Panc1 (cell line): Measurements from ENCODE around the gene RFX8. TPM values are rescaled to one million over a fixed set of nuclear protein-coding genes. Genes with fewer than 3 reads are reported as not detected.

Experiments used
- ATAC-seq: fragments of 200-7000 bp; cut with Tn5 transposase; 2 replicates; pipeline ENCODE4 v1.9.1; 2020; ENCODE audit warnings: mild to moderate bottlenecking, moderate library complexity
- BruUV-seq: library from RNA; stranded (reverse); fragments of 400-500 nt; replicated peaks from 2 replicates; lab custom pipeline; 2021; lab: Mats Ljungman, UMichigan
- CTCF ChIA-PET: fragments of 300-600 bp; sonication (Branson Sonifier 250); formaldehyde crosslinking; loops from one replicate; lab custom pipeline; 2022; ENCODE audit warnings: antibody characterized with exemption; lab: Charles Lee
- POLR2A ChIA-PET: fragments of 300-600 bp; sonication (Branson Sonifier 250); formaldehyde crosslinking; loops from one replicate; lab custom pipeline; 2022; ENCODE audit warnings: antibody characterized with exemption; lab: Charles Lee
- DNase-seq: peaks from one replicate; pipeline ENCODE4 v3.0.0-alpha.2; 2010; ENCODE audit warnings: low read depth, low spot score
- H3K27ac ChIP-seq: 2 replicates; pipeline ENCODE4 v1.5.1; 2011; ENCODE audit warnings: mild to moderate bottlenecking, low read length, inconsistent platforms
- H3K27me3 ChIP-seq: fragments of 200-500 bp; sonication (Bioruptor generic); 2 replicates; pipeline ENCODE4 v1.6.0; 2014; ENCODE audit warnings: low read length, inconsistent platforms; ENCODE audit not compliant: control insufficient read depth, insufficient read depth
- H3K36me3 ChIP-seq: fragments of 200-500 bp; sonication (Bioruptor generic); 2 replicates; pipeline ENCODE4 v1.5.1; 2014; ENCODE audit warnings: inconsistent platforms, mild to moderate bottlenecking, low read length, moderate library complexity; ENCODE audit not compliant: control insufficient read depth, insufficient read depth
- H3K4me1 ChIP-seq: 2 replicates; pipeline ENCODE4 v1.5.1; 2011; ENCODE audit warnings: inconsistent platforms, mild to moderate bottlenecking, low read length, moderate library complexity; ENCODE audit not compliant: control insufficient read depth, insufficient read depth
- H3K4me3 ChIP-seq, 2 experiments: 2 replicates each; pipeline ENCODE4 v1.5.1; 2011 to 2012; ENCODE audit warnings: low read depth in 2 of 2, low read length in 2 of 2, mild to moderate bottlenecking in 2 of 2, inconsistent platforms in 1 of 2, moderate library complexity in 1 of 2
- H3K9me3 ChIP-seq: fragments of 200-500 bp; sonication (Bioruptor generic); 2 replicates; pipeline ENCODE4 v1.5.1; 2014; ENCODE audit warnings: low read depth, mild to moderate bottlenecking, inconsistent platforms, low read length, moderate library complexity; ENCODE audit not compliant: control insufficient read depth, insufficient read depth
- POLR2AphosphoS5 ChIP-seq: IDR thresholded peaks from 2 replicates; pipeline ENCODE4 v1.6.1; 2012; ENCODE audit warnings: mild to moderate bottlenecking, low read depth, low read length, moderate library complexity
- SIN3A ChIP-seq: IDR thresholded peaks from 2 replicates; pipeline ENCODE4 v1.6.1; 2012; ENCODE audit warnings: low read depth, mild to moderate bottlenecking, low read length, moderate library complexity, borderline replicate concordance; ENCODE audit not compliant: insufficient read depth
- TCF7L2 ChIP-seq: IDR thresholded peaks from 2 replicates; pipeline ENCODE4 v1.6.1; 2011; ENCODE audit warnings: mild to moderate bottlenecking, low read depth, low read length, inconsistent platforms
- in situ Hi-C: cut with HindIII; loops from 2 replicates; pipeline ENCODE4 v1.10.0; 2016; ENCODE audit warnings: low sequenced_read_pairs, low pct_unique_long_range_greater_than_20kb
- intact Hi-C: fragments of 100-400 bp; cut with micrococcal nuclease; formaldehyde crosslinking; loops from one replicate; pipeline ENCODE4 v1.10.0; 2022; ENCODE audit not compliant: unreplicated experiment
- total RNA-seq: library from RNA; stranded (reverse); gene quantifications from one replicate; pipeline ENCODE4 v1.2.1, GENCODE V29; 2021; ENCODE audit not compliant: unreplicated experiment
- TF ChIP-seq, protein P1 (sequence below), 2 experiments: IDR thresholded peaks; 2 replicates each; pipeline ENCODE4 v1.6.1; 2011 to 2012; ENCODE audit warnings: low read depth in 2 of 2, control low read depth in 1 of 2, low read length in 1 of 2, mild to moderate bottlenecking in 1 of 2, moderate library complexity in 1 of 2; ENCODE audit not compliant: insufficient read depth in 1 of 2
- TF ChIP-seq, protein P2 (sequence below): fragments of 450-650 bp; IDR thresholded peaks from 2 replicates; pipeline ENCODE4 v1.5.1; 2017; ENCODE audit warnings: mild to moderate bottlenecking

The RFX8 gene
- total RNA-seq, 1 experiment from 2014 or later = not detected

DNA sequence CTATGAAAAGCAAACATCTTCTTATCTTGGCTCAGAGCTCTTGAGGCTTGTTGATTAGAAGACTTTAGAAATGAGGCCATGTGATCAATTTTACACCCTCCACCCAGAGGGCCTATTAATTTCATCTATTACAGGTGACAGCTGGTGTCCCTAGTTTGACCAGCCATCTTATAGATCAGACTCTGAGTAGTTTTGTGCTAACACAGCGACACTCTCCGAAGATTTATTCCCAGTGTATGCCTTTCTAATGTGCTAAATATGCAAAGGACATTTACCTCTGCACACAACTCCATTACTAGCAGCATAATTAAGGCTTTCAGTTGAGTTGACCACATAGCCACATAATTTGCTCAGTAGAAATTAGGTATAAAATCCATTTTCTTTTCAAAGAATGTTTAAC, 2.6 kb upstream of the RFX8 start:
- ChIA-PET CTCF (no interaction called here), POLR2A (no interaction called here)

DNA sequence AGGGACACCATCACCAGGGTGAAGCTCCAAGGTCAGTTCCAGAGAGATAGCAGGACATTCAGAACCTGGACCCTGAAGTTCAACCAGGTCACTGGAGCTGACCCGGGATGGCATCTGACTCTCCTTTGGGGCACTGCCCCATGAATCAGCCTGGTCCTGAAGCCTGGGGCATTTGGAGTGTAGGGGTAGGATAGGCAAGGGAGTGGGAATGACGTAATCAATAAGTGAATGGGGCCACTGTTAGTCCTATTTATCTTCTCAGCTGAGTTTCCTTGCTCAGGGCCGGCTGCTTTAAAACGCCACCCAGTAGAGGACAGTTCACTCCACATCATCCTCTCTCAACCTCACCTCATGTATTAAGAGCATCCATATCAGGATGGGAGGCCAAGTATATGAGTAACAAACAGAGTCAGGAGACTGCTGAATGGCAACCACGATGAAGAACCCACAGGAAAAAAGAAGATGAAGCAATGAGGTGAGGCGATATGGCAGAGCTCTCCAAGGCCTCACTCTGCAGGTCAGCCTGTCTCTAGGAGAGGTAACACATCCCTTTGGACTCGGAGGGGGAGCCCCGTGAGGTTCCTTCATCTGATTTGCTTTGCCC, 1.8 kb upstream of the RFX8 start:
- TF ChIP-seq, protein P1, sequence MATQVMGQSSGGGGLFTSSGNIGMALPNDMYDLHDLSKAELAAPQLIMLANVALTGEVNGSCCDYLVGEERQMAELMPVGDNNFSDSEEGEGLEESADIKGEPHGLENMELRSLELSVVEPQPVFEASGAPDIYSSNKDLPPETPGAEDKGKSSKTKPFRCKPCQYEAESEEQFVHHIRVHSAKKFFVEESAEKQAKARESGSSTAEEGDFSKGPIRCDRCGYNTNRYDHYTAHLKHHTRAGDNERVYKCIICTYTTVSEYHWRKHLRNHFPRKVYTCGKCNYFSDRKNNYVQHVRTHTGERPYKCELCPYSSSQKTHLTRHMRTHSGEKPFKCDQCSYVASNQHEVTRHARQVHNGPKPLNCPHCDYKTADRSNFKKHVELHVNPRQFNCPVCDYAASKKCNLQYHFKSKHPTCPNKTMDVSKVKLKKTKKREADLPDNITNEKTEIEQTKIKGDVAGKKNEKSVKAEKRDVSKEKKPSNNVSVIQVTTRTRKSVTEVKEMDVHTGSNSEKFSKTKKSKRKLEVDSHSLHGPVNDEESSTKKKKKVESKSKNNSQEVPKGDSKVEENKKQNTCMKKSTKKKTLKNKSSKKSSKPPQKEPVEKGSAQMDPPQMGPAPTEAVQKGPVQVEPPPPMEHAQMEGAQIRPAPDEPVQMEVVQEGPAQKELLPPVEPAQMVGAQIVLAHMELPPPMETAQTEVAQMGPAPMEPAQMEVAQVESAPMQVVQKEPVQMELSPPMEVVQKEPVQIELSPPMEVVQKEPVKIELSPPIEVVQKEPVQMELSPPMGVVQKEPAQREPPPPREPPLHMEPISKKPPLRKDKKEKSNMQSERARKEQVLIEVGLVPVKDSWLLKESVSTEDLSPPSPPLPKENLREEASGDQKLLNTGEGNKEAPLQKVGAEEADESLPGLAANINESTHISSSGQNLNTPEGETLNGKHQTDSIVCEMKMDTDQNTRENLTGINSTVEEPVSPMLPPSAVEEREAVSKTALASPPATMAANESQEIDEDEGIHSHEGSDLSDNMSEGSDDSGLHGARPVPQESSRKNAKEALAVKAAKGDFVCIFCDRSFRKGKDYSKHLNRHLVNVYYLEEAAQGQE (IDR thresholded peaks at IDR 0.05; ENCODE audit: insufficient read depth in 1 of 2, low read depth in 2 of 2, low read length in 1 of 2) = no peak
- TF ChIP-seq SIN3A (no peak), TCF7L2 (no peak), POLR2AphosphoS5 (no peak)
- TF ChIP-seq, protein P2, sequence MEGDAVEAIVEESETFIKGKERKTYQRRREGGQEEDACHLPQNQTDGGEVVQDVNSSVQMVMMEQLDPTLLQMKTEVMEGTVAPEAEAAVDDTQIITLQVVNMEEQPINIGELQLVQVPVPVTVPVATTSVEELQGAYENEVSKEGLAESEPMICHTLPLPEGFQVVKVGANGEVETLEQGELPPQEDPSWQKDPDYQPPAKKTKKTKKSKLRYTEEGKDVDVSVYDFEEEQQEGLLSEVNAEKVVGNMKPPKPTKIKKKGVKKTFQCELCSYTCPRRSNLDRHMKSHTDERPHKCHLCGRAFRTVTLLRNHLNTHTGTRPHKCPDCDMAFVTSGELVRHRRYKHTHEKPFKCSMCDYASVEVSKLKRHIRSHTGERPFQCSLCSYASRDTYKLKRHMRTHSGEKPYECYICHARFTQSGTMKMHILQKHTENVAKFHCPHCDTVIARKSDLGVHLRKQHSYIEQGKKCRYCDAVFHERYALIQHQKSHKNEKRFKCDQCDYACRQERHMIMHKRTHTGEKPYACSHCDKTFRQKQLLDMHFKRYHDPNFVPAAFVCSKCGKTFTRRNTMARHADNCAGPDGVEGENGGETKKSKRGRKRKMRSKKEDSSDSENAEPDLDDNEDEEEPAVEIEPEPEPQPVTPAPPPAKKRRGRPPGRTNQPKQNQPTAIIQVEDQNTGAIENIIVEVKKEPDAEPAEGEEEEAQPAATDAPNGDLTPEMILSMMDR = no peak
- no peak for ATAC-seq
- intact Hi-C loops = no loop called here

More for the DNA sequence above, 2.6 kb upstream of the RFX8 start:
- H3K9me3 ChIP-seq = no peaks in the 10 kb centered on the region
- H3K36me3 ChIP-seq = no peaks in the 10 kb centered on the region
- no peak overlapping the region for H3K27ac ChIP-seq
- peaks cover 5% of the 10 kb centered on the region; the same call in 1 of the 2 replicates for H3K27me3 ChIP-seq
- H3K4me1 ChIP-seq = peaks cover 4% of the 10 kb centered on the region; the same call in 1 of the 2 replicates
- no peak for TF ChIP-seq POLR2AphosphoS5
- TF ChIP-seq, protein P1 (IDR thresholded peaks at IDR 0.05; ENCODE audit: insufficient read depth in 1 of 2, low read depth in 2 of 2, low read length in 1 of 2) = no peak
- TF ChIP-seq, protein P2 = no peak
- TF ChIP-seq SIN3A = no peak
- no peak for TF ChIP-seq TCF7L2
- no peak for ATAC-seq
- BruUV-seq = no TSS peak
- intact Hi-C loops (no loop called here), in situ Hi-C loops (no loop called here)
- no peak overlapping the region for H3K4me3 ChIP-seq
- DNase-seq = no peak

More for the DNA sequence above, 1.8 kb upstream of the RFX8 start:
- no TSS peak for BruUV-seq
- Histone ChIP-seq H3K9me3 (no peaks in the 10 kb centered on the region), H3K36me3 (no peaks in the 10 kb centered on the region), H3K4me1 (peaks cover 4% of the 10 kb centered on the region; the same call in 1 of the 2 replicates), H3K27me3 (peaks cover 5% of the 10 kb centered on the region; the same call in 1 of the 2 replicates), H3K27ac (no peak overlapping the region), H3K4me3 (no peak overlapping the region)
- no peak for DNase-seq
- ChIA-PET POLR2A (no interaction called here), CTCF (no interaction called here)
- in situ Hi-C loops = no loop called here
